Hindlimb muscle (tissue), 1 donor: ENCODE data around the gene ZNF549. TPM values are rescaled to one million over a fixed set of nuclear protein-coding genes. Genes with fewer than 3 reads are reported as not detected.

ENCODE experiments used
- DNase-seq: peaks from one replicate; pipeline ENCODE4 v3.0.0-alpha.2; 2013
- polyA plus RNA-seq: library from polyadenylated mRNA; unstranded; fragments of 120-200 nt; gene quantifications from one replicate; pipeline ENCODE4 v1.2.1, GENCODE V29; 2013; ENCODE audit not compliant: insufficient read length

ZNF549 gene
- polyA plus RNA-seq, 1 donor = 7.2 TPM

GRCh38 chr19:57570707-57571106 lies 43.6 kb downstream of the ZNF549 start:
- DNase-seq = no peak

GRCh38 chr19:57572415-57572947 lies 45.3 kb downstream of the ZNF549 start:
- no peak for DNase-seq

- no peak for DNase-seq
Measured at GRCh38 chr19:57576661-57577060, 49.5 kb downstream of the ZNF549 start.

- DNase-seq = peak; percentile 98
Measured at GRCh38 chr19:57578487-57579205, 51.5 kb downstream of the ZNF549 start, which contains the start of gene ZNF416. Gene ZNF416, minus strand, starts transcription at chr19:57578911. Its CDS starts 207 bp downstream, at chr19:57578704.

- no peak for DNase-seq
Measured at GRCh38 chr19:57583104-57583520, 56.0 kb downstream of the ZNF549 start.

GRCh38 chr19:57583521-57584416 lies 56.6 kb downstream of the ZNF549 start, which contains the start of gene ZIK1:
Gene ZIK1, plus strand, starts transcription at chr19:57584145. Its CDS starts 212 bp downstream, at chr19:57584357.
- DNase-seq = peak; percentile 92

- no peak for DNase-seq
Measured at GRCh38 chr19:57587529-57587928, 60.4 kb downstream of the ZNF549 start.

GRCh38 chr19:57599377-57599760 lies 72.2 kb downstream of the ZNF549 start:
- no peak for DNase-seq

- peak; percentile 93 for DNase-seq
Measured at GRCh38 chr19:57599761-57600383, 72.7 kb downstream of the ZNF549 start, which contains the start of gene ZNF530. Gene ZNF530, plus strand, starts transcription at chr19:57599885. Its CDS starts 4,461 bp downstream, at chr19:57604346.

- DNase-seq = no peak
Measured at GRCh38 chr19:57606931-57607330, 79.8 kb downstream of the ZNF549 start.

Other genes starting within 250 kb of the ZNF549 start
- gene ZNF460, start 246.9 kb upstream of the ZNF549 start, polyA plus RNA-seq = 4.5 TPM
- gene ZNF543, start 206.9 kb upstream of the ZNF549 start, polyA plus RNA-seq = 7.4 TPM
- gene ZNF304, start 176.1 kb upstream of the ZNF549 start, polyA plus RNA-seq = 9.5 TPM
- 12.1 TPM for gene TRAPPC2B, start 163.8 kb upstream of the ZNF549 start, polyA plus RNA-seq
- 2.6 TPM for gene ZNF547, start 163.8 kb upstream of the ZNF549 start, polyA plus RNA-seq
- gene ZNF548, start 137.5 kb upstream of the ZNF549 start, polyA plus RNA-seq = 15.6 TPM
- 7.3 TPM for gene ZNF17, start 116.2 kb upstream of the ZNF549 start, polyA plus RNA-seq
- 6.6 TPM for gene ZNF749, start 92.0 kb upstream of the ZNF549 start, polyA plus RNA-seq
- 2.2 TPM for gene VN1R1, start 70.2 kb upstream of the ZNF549 start, polyA plus RNA-seq
- gene ZNF772, start 49.8 kb upstream of the ZNF549 start, polyA plus RNA-seq = 9.9 TPM
- gene ZNF419, start 39.6 kb upstream of the ZNF549 start, polyA plus RNA-seq = 8.2 TPM
- 6.8 TPM for gene ZNF773, start 27.4 kb upstream of the ZNF549 start, polyA plus RNA-seq
- gene ZNF550, start 32.5 kb downstream of the ZNF549 start, polyA plus RNA-seq = 12.8 TPM
- 5.2 TPM for gene ZNF416, start 51.6 kb downstream of the ZNF549 start, polyA plus RNA-seq
- 4.6 TPM for gene ZIK1, start 56.8 kb downstream of the ZNF549 start, polyA plus RNA-seq
- gene ZNF530, start 72.5 kb downstream of the ZNF549 start, polyA plus RNA-seq = 3.3 TPM
- 11.5 TPM for gene ZNF134, start 86.9 kb downstream of the ZNF549 start, polyA plus RNA-seq
- gene ZNF211, start 105.8 kb downstream of the ZNF549 start, polyA plus RNA-seq = 16.3 TPM
- not detected for gene ZSCAN4, start 141.6 kb downstream of the ZNF549 start, polyA plus RNA-seq
- 5.5 TPM for gene ZNF551, start 154.6 kb downstream of the ZNF549 start, polyA plus RNA-seq
- 8.3 TPM for gene ZNF154, start 181.8 kb downstream of the ZNF549 start, polyA plus RNA-seq
- 6.7 TPM for gene ZNF671, start 200.3 kb downstream of the ZNF549 start, polyA plus RNA-seq
- gene ZNF776, start 219.5 kb downstream of the ZNF549 start, polyA plus RNA-seq = 13.7 TPM
- gene ZNF586, start 242.3 kb downstream of the ZNF549 start, polyA plus RNA-seq = 13.6 TPM